ENCODE measurements around the gene CRACR2A. TPM values are rescaled to one million over a fixed set of nuclear protein-coding genes. Genes with fewer than 3 reads are reported as not detected.

The CRACR2A gene
- total and polyA plus RNA-seq, 9 of the 15 experiments (the other 6 are each of a cell fraction or from before 2014, with no cell fraction given) = 2.1 to 15.1 (median 10.4) TPM

DNA sequence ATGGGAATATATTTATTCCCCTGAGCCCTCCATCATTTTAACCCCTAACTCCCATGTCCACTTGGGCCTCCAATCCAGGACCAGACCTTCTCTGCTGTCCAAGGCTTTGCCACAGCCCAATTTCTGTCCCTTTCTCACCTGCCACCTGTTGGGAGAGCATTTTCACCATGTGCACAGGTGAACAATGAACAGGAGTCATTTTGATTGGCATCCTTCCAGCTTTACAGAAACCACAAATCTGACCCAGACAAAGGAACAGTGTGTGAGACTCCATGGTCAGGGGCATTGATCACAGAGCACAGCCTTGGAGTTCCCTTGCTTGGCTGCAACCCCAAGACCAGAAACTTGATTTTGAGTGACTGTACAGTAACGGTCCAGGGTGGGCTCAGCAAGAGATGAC lies 91.9 kb downstream of the CRACR2A start (continued):
- TF ChIP-seq, protein P1, sequence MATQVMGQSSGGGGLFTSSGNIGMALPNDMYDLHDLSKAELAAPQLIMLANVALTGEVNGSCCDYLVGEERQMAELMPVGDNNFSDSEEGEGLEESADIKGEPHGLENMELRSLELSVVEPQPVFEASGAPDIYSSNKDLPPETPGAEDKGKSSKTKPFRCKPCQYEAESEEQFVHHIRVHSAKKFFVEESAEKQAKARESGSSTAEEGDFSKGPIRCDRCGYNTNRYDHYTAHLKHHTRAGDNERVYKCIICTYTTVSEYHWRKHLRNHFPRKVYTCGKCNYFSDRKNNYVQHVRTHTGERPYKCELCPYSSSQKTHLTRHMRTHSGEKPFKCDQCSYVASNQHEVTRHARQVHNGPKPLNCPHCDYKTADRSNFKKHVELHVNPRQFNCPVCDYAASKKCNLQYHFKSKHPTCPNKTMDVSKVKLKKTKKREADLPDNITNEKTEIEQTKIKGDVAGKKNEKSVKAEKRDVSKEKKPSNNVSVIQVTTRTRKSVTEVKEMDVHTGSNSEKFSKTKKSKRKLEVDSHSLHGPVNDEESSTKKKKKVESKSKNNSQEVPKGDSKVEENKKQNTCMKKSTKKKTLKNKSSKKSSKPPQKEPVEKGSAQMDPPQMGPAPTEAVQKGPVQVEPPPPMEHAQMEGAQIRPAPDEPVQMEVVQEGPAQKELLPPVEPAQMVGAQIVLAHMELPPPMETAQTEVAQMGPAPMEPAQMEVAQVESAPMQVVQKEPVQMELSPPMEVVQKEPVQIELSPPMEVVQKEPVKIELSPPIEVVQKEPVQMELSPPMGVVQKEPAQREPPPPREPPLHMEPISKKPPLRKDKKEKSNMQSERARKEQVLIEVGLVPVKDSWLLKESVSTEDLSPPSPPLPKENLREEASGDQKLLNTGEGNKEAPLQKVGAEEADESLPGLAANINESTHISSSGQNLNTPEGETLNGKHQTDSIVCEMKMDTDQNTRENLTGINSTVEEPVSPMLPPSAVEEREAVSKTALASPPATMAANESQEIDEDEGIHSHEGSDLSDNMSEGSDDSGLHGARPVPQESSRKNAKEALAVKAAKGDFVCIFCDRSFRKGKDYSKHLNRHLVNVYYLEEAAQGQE (IDR thresholded peaks at IDR 0.05; ENCODE audit: borderline replicate concordance) = no peak
- TF ChIP-seq, protein P1 (CRISPR knock-in tag; IDR thresholded peaks at IDR 0.05; ENCODE audit: low read depth) = no peak
- TF ChIP-seq CHD1 (IDR thresholded peaks at IDR 0.05; ENCODE audit: low read length) (no peak), KAT8 (IDR thresholded peaks at IDR 0.05; ENCODE audit: low read depth) (no peak), YBX1 (IDR thresholded peaks at IDR 0.05) (no peak)
- TF ChIP-seq, protein P2, sequence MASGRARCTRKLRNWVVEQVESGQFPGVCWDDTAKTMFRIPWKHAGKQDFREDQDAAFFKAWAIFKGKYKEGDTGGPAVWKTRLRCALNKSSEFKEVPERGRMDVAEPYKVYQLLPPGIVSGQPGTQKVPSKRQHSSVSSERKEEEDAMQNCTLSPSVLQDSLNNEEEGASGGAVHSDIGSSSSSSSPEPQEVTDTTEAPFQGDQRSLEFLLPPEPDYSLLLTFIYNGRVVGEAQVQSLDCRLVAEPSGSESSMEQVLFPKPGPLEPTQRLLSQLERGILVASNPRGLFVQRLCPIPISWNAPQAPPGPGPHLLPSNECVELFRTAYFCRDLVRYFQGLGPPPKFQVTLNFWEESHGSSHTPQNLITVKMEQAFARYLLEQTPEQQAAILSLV (tag; IDR thresholded peaks at IDR 0.05) = no peak

Data from K562 (cell line).